Femur (tissue), 1 donor: Measurements from ENCODE around the gene VWA1.
"Not testable (repeated sequence)": the region's sequence is repeated elsewhere in the genome, so short reads cannot be mapped to it uniquely, and the experiment has no call there.

Experiments
- DNase-seq: peaks from one replicate; pipeline ENCODE4 v3.0.0-alpha.2; 2017

The VWA1 gene

GRCh38 chr1:1424707-1425106 lies 10.8 kb upstream of the VWA1 start:
- no peak for DNase-seq

GRCh38 chr1:1425426-1425752 lies 10.1 kb upstream of the VWA1 start:
- no peak for DNase-seq

GRCh38 chr1:1425753-1426495 lies 9.6 kb upstream of the VWA1 start:
- DNase-seq = peak; percentile 25

DNA sequence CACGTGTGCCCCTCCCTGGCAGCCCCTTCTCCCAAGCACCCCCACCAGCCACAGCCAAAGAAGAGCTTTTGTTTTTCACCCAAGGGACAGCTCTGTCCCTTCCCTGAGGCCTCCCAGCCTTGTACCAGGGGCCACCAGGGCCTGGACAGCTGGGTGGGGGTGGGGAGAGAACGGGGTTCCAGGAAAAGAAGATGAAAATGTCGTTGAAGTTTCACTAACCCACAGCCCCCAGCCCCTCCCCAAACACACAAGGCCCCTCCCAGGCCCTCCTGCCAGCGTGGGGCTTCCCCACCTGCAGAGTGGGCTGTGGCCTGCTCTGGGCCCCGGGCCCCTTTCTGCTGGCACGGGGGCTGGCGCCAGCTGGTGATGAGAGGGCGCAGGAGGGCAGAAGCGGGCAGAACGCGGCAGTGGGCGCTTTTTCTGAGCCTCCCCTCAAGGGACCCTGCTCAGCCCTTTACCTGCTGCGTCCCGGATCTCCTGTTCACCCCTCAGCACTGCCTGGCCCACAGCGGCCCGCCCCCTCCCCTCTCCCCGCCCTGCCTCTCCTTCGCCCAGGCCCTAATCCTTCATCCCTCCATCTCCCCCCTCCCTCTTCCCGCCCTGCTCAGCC lies 8.9 kb upstream of the VWA1 start:
- peak; percentile 34 for DNase-seq

GRCh38 chr1:1427106-1427819 lies 8.2 kb upstream of the VWA1 start:
- peak; percentile 60 for DNase-seq

- peak; percentile 26 for DNase-seq
Measured at GRCh38 chr1:1427820-1428148, 7.7 kb upstream of the VWA1 start.

GRCh38 chr1:1428174-1428573 lies 7.3 kb upstream of the VWA1 start:
- DNase-seq = no peak

DNA sequence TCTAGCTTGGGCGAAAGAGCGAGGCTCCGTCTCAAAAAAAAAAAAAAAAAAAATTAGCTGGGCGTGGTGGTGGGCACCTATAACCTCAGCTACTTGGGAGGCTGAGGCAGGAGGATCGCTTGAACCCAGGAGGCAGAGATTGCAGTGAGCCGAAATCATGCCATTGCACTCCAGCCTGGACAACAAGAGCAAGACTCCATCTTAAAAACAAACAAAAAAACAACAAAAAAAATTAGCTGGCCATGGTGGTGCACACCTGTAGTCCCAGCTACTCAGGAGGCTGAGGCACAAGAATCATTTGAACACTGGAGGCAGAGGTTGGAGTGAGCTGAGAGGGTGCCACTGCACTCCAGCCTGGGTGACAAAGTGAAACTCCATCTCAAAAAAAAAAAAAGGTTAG lies 6.5 kb upstream of the VWA1 start:
- DNase-seq = not testable (repeated sequence)

GRCh38 chr1:1429671-1430073 lies 5.8 kb upstream of the VWA1 start:
- peak; percentile 46 for DNase-seq

GRCh38 chr1:1430114-1430982 lies 5.1 kb upstream of the VWA1 start:
- peak; percentile 87 for DNase-seq

DNA sequence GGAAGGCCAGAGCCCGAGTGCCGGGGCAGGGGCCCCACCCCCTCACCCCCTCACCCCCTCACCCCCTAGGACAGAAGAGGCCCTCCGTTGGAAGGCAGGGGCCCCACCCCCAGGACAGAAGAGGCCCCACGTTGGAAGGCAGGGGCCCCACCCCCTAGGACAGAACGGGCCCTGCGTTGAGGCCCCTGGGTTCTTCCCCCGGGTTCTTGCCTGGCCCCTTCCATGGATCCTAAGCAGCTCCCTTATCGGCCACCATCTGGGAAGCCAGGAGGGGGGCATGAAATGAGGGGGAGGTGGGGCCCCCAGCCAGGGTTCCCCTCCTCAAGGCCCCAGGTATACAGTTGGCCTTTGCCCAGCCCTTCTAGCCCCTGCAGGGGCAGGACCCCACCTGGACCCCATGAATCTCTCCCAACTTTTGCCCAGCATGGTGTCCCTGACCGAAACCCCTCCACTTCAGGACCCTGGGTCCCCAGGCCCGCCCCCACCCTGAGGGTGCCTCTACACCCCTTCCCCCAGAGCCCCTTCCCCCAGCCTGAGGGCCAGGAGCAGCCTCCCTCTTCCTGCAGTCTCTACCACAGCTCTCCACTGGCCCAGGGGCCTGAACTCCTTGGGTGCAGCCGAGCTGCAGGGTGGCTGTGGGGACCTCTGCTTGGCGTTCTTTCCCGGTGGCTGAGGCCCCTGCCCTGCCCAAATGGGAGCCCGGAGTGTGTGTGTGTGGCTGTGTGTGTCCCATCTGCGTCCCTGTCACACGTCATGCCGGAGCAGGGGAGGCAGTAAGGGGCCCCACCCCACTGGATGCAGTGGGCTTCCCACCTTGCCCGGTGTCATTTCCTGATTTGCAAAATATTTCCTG lies 4.3 kb upstream of the VWA1 start:
- no peak for DNase-seq

DNA sequence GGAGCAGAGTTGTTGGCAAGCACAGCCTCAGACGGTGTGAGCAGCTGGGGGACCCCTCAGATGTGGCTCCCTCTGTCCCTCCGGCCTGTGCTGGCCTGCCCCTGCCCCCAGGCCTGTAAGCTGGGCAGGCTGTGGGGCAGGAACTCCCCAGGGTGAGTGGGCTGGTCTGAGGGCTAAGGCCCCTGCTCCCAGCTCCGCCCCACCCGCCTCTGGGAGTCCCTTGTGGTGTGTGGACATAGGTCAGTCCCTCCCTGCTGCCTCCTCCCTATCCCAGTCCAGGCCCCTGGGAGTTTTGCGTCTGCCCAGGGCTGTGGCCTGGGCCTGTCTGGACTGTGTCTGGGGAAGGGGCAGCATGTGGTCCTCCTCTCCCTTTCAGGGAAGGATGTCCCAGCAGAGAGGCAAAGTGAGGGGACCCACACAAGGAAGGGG lies 3.6 kb upstream of the VWA1 start:
- DNase-seq = peak; percentile 74

GRCh38 chr1:1432274-1432950 lies 3.1 kb upstream of the VWA1 start:
- DNase-seq = peak; percentile 79

GRCh38 chr1:1432951-1433803 lies 2.3 kb upstream of the VWA1 start:
- DNase-seq = peak; percentile 80

- peak; percentile 88 for DNase-seq
Measured at GRCh38 chr1:1433804-1434130, 1.7 kb upstream of the VWA1 start.

GRCh38 chr1:1434131-1434823 lies 1.2 kb upstream of the VWA1 start:
- DNase-seq = peak; percentile 87

DNA sequence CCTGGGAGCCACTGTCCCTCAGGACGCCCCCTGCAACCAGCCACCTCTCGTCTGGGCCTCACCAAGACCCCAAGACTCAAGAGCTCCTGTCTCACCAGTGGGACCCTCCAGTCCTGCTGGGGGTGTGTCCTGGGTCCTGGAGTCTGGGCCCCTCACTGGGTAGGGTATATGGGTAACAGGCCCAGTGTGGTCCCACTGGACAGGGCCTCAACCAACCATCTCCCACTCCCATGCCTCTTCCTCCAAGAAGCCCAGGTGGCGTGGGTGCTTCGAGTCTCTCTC lies 725 bp upstream of the VWA1 start:
- DNase-seq = no peak

- peak; percentile 29 for DNase-seq
Measured at GRCh38 chr1:1435911-1436629, 580 bp downstream of the VWA1 start.

DNA sequence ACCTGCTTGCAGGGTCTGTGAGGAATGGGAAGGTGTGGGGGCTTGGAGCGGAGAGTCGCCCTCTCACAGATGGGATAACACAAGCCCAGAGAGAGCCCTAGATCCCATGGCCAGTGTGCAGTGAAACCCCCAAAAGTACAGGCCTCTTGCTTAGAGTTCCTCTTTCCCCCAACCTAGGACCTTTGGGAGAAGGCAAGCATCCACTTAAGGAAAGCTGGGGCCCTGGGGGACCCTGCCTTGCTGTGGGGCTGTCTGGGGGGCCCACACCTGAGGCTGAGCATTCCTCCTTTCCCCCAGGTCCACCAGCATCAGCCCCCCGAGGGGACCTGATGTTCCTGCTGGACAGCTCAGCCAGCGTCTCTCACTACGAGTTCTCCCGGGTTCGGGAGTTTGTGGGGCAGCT lies 1.1 kb downstream of the VWA1 start:
- DNase-seq = no peak
